Body of pancreas (tissue), 4 donors: ENCODE data around the gene COL5A1.

Source experiments
- CTCF ChIP-seq, 7 experiments: fragments of 450-650 bp in 4 of 7; fragments of 200-600 bp in 3 of 7; sonication (generic) in 3 of 7; IDR thresholded peaks; one replicate each; pipeline ENCODE4 v1.5.1; 2016 to 2019; ENCODE audit warnings: antibody characterized with exemption in 7 of 7
- POLR2A ChIP-seq, 3 donors: fragments of 450-650 bp; IDR thresholded peaks; one replicate each; pipeline ENCODE4 v1.6.1; 2016; ENCODE audit warnings: antibody characterized with exemption in 3 of 3, mild to moderate bottlenecking in 2 of 3

DNA sequence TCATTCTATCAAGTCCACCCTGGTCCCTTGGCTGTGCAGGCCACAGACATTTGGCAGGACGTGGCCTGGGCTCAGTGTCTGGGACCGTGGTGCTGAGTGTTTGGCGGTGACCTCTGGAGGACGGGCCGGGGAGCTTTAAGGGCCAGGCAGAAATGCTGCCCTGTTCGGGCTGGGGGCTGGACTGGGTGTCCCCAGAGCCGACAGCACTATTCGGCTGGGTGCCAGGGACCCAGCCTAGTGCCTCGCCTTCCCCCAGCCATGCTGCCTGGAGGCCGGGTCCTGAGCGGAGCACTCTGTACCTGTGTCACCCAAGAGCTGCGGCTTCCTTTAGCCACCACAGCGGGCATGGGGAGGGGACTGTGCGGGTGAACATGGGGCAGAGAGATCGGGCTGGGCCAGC lies 40.4 kb downstream of the COL5A1 start:
- no peak for TF ChIP-seq CTCF (IDR thresholded peaks at IDR 0.05)
- TF ChIP-seq POLR2A (IDR thresholded peaks at IDR 0.05) = no peak
